IPS DF 6.9 (cell line): ENCODE measurements around the gene ASIP.
"Not testable (repeated sequence)": the region's sequence is repeated elsewhere in the genome, so short reads cannot be mapped to it uniquely, and the experiment has no call there.

Experiments
- DNase-seq: peaks from one replicate; pipeline ENCODE4 v3.0.0-alpha.2; 2013; ENCODE audit warnings: low read depth, low spot score
- H3K27ac ChIP-seq: one replicate; pipeline ENCODE4 v1.5.1; 2013; ENCODE audit warnings: low read length, control low read depth
- H3K27me3 ChIP-seq: 2 replicates; pipeline ENCODE4 v1.6.1; 2013; ENCODE audit warnings: mild to moderate bottlenecking, low read length; ENCODE audit not compliant: control insufficient read depth, insufficient read depth
- H3K36me3 ChIP-seq: 2 replicates; pipeline ENCODE4 v1.6.1; 2013; ENCODE audit warnings: low read length; ENCODE audit not compliant: control insufficient read depth, insufficient read depth
- H3K4me1 ChIP-seq: 2 replicates; pipeline ENCODE4 v1.6.1; 2013; ENCODE audit warnings: low read length; ENCODE audit not compliant: control insufficient read depth, insufficient read depth
- H3K4me3 ChIP-seq: 2 replicates; pipeline ENCODE4 v1.5.1; 2013; ENCODE audit warnings: mild to moderate bottlenecking, low read length
- H3K9me3 ChIP-seq: 2 replicates; pipeline ENCODE4 v1.6.1; 2013; ENCODE audit warnings: low read length, inconsistent platforms; ENCODE audit not compliant: control insufficient read depth, insufficient read depth
- WGBS: extraction: QIAGEN DNeasy Blood & Tissue Kit; methylation state at CpG from one replicate; pipeline ENCODE4 v1.1.7; 2013; ENCODE audit warnings: mixed read lengths, missing lambda C conversion rate; ENCODE audit not compliant: insufficient read length, insufficient coverage; 5-methylcytosine and 5-hydroxymethylcytosine counted together

ASIP gene

DNA sequence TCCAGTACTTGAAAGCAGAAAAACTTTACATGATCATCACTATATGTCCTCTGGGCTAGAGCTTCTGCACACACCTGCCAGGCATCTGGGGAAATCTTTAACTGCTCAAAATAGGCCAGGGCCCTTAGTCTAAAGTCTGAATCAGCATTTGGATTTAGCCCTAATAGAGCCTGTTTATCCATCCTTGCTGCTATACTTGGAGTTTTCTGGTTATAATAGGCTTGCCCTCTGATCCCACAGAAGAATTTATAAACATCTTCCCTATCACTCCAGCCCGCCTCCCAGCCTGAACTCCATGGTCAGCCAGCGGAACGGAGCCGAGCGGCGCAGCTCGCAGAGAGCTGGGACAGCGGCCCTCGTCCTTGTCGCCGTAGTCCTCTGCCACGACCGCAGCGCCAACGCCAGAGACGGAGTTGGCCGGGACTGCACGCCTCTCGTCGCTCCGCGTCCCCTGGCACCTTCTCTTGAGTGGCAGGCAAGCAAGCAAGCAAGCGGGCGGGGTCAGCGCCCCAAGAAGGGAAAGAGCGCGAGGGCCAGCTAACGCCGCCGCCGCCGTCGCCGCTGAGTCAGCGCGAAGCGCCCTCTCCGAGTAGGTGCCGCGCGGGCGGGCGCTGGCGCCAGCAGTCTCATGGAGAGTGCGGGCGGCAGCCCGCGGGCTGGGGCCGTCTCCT, 25.4 kb upstream of the ASIP start:
- Histone ChIP-seq H3K9me3 (no peaks in the 10 kb centered on the region), H3K27ac (no peak overlapping the region), H3K27me3 (no peaks in the 10 kb centered on the region), H3K4me3 (peak overlapping the region; percentile 19; the same call in 1 of the 2 replicates), H3K4me1 (no peaks in the 10 kb centered on the region), H3K36me3 (no peaks in the 10 kb centered on the region)
- peak; percentile 54 for DNase-seq
- WGBS = no CpG with 5 or more reads among the region's 49 CpGs

- Histone ChIP-seq H3K27ac (no peak overlapping the region), H3K27me3 (no peaks in the 10 kb centered on the region), H3K9me3 (no peaks in the 10 kb centered on the region), H3K4me3 (no peak overlapping the region; the same call in 1 of the 2 replicates), H3K4me1 (no peaks in the 10 kb centered on the region), H3K36me3 (no peaks in the 10 kb centered on the region)
- no CpG with 5 or more reads among the region's 2 CpGs for WGBS
- no peak for DNase-seq
Measured at GRCh38 chr20:34216382-34216742, 24.9 kb upstream of the ASIP start.

DNA sequence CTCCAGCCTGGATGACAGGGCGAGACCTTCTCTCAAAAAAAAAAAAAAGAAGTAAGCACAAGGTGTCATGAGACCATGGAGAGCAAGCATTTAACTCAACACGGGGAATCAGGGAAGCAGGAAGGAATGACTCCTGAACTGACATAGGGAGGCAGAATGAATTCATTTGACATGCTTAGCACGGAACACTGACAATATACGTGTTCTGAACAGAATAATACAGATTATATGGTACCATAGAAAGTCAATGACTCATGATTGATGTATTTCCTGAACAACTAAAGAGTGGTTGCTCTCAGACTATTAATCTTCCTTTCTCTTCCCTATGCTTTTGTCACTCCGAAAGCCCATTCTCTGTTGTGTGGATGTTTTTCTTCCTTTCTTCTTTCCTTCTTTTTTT, 20.7 kb upstream of the ASIP start:
- DNase-seq = no peak
- H3K27ac ChIP-seq = no peak overlapping the region
- H3K27me3 ChIP-seq = no peaks in the 10 kb centered on the region
- WGBS = no CpG with 5 or more reads among the region's 5 CpGs
- no peaks in the 10 kb centered on the region for H3K36me3 ChIP-seq
- no peaks in the 10 kb centered on the region for H3K9me3 ChIP-seq
- H3K4me3 ChIP-seq = no peak overlapping the region
- no peaks in the 10 kb centered on the region for H3K4me1 ChIP-seq

GRCh38 chr20:34222208-34222607, 19.0 kb upstream of the ASIP start:
- WGBS = no CpG with 5 or more reads among the region's 3 CpGs
- no peak for DNase-seq
- no peak overlapping the region for H3K4me3 ChIP-seq

GRCh38 chr20:34224251-34224650, 17.0 kb upstream of the ASIP start:
- H3K36me3 ChIP-seq, H3K27me3 ChIP-seq, H3K4me1 ChIP-seq, H3K4me3 ChIP-seq, DNase-seq, H3K27ac ChIP-seq, H3K9me3 ChIP-seq: not testable (repeated sequence)
- WGBS = no CpG with 5 or more reads among the region's 2 CpGs

More at GRCh38 chr20:34222208-34222607, 19.0 kb upstream of the ASIP start:
- H3K36me3 ChIP-seq = no peaks in the 10 kb centered on the region
- H3K27ac ChIP-seq = no peak overlapping the region
- no peaks in the 10 kb centered on the region for H3K9me3 ChIP-seq
- no peaks in the 10 kb centered on the region for H3K27me3 ChIP-seq
- H3K4me1 ChIP-seq = no peaks in the 10 kb centered on the region

GRCh38 chr20:34231634-34232033, 9.6 kb upstream of the ASIP start:
- H3K27me3 ChIP-seq = no peaks in the 10 kb centered on the region
- H3K9me3 ChIP-seq = no peaks in the 10 kb centered on the region
- no peaks in the 10 kb centered on the region for H3K4me1 ChIP-seq
- no peak overlapping the region for H3K4me3 ChIP-seq
- DNase-seq = no peak
- H3K36me3 ChIP-seq = no peaks in the 10 kb centered on the region
- H3K27ac ChIP-seq = no peak overlapping the region

DNA sequence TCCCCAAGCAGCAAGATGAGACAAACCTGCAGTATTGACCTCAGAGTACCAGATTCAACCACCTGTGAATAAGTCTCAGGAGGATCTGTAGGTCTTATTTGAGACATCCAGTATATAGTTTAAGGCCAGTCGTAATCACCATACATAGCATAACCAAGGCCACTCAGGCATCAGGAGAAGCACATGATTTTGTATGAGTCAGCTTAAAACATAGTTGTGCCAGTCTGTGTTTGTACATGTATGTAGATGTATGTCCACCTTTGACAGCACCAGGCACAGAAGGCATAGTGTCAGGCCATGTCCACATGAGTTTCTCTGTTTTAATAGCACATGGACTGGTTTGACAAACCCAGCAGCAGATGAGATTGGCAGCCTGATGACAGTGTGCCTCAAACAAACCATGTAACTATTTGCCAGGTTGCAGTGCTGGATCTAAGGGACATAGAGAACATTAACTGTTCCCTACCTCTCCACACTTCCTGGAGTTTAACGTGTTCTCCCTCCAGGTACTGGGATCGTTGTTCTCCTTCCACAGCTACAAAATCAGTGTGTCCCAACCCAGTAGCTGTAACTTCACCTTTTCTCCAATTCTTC, 8.6 kb upstream of the ASIP start:
- DNase-seq = no peak
- Histone ChIP-seq H3K4me1 (no peaks in the 10 kb centered on the region), H3K9me3 (no peaks in the 10 kb centered on the region), H3K36me3 (no peaks in the 10 kb centered on the region), H3K27ac (no peak overlapping the region), H3K27me3 (no peaks in the 10 kb centered on the region), H3K4me3 (no peak overlapping the region)
- no CpG with 5 or more reads among the region's 3 CpGs for WGBS

DNA sequence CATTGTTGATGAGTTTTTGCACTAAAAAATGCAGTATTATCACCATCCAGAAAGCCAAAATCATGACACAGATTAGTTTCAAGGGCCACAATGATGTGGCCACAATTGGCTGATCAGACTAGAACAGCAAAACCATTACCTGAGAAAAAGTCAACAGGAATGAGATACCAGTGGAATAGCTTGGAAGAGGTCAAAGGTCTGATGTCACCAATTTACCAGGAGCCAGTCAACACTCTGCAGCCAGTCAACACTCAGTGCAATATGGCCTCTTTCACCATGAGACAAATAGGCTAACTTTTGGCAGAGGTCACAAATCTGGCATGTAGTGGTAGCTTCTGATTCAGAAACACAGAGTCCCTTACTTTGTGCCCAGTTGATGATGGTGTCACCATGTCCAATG, 7.5 kb upstream of the ASIP start:
- H3K9me3 ChIP-seq = no peaks in the 10 kb centered on the region
- no peak for DNase-seq

GRCh38 chr20:34235875-34236274, 5.3 kb upstream of the ASIP start:
- no peaks in the 10 kb centered on the region for H3K4me1 ChIP-seq
- H3K9me3 ChIP-seq = no peaks in the 10 kb centered on the region
- no peak for DNase-seq
- no CpG with 5 or more reads among the region's 2 CpGs for WGBS
- no peaks in the 10 kb centered on the region for H3K27me3 ChIP-seq
- H3K27ac ChIP-seq = no peak overlapping the region
- no peaks in the 10 kb centered on the region for H3K36me3 ChIP-seq
- H3K4me3 ChIP-seq = no peak overlapping the region

More for the DNA sequence above, 7.5 kb upstream of the ASIP start:
- H3K27me3 ChIP-seq = no peaks in the 10 kb centered on the region
- H3K4me1 ChIP-seq = no peaks in the 10 kb centered on the region
- no peak overlapping the region for H3K4me3 ChIP-seq
- no peaks in the 10 kb centered on the region for H3K36me3 ChIP-seq
- H3K27ac ChIP-seq = no peak overlapping the region

- Histone ChIP-seq H3K36me3 (no peaks in the 10 kb centered on the region), H3K4me1 (no peaks in the 10 kb centered on the region), H3K4me3 (no peak overlapping the region), H3K9me3 (no peaks in the 10 kb centered on the region), H3K27me3 (no peaks in the 10 kb centered on the region), H3K27ac (no peak overlapping the region)
- WGBS = no CpG with 5 or more reads among the region's 2 CpGs
- no peak for DNase-seq
Measured at GRCh38 chr20:34237942-34238341, 3.3 kb upstream of the ASIP start.

DNA sequence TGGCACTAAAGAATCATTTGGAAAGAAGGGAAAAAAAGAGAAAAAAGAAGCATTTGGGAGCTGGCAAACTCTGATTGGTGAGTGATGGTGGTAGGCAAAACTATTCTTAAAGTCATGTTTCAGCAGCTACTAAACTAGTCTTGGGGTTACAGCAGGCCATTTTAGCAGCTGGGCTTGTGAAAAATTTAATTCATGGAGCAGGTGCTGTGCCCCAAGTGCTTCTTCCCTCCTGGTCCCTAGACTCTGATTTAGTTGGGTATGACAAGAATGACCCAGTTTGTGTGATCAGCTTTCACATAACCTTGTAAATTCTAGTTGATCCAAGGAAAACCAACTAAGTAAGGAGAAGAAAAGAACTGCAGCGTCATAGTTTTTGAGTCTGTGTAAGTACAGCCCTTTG, 1.1 kb upstream of the ASIP start:
- H3K4me1 ChIP-seq = no peaks in the 10 kb centered on the region
- no CpG with 5 or more reads among the region's 1 CpG for WGBS
- no peak overlapping the region for H3K4me3 ChIP-seq
- no peak overlapping the region for H3K27ac ChIP-seq
- DNase-seq = no peak
- no peaks in the 10 kb centered on the region for H3K36me3 ChIP-seq
- no peaks in the 10 kb centered on the region for H3K27me3 ChIP-seq
- H3K9me3 ChIP-seq = no peaks in the 10 kb centered on the region
